ENCODE results near the gene MYH16.
"Not testable (repeated sequence)": the region's sequence is repeated elsewhere in the genome, so short reads cannot be mapped to it uniquely, and the experiment has no call there.

MYH16 gene

DNA sequence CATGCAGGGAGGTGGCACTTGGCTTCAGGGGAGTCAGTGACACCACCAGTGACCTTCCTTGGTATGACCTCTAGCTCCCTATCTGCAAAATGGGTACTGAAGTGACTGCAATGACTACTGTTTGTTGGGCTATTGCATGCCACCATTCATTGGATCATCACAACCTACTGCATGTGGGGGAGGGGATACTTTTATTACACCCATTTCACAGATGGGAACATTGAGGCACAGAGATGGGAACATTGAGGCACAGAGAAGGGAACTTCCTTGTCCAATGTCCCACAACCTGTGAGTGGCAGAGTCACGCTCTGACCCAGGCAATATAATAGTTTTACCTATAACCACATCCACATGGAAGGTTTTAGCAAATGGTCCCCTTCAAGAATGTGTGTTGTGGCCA is 12.2 kb upstream of the MYH16 start:
- DNase-seq: no peak

GRCh38 chr7:99261646-99262045 is 11.0 kb upstream of the MYH16 start:
- no peak for DNase-seq

- DNase-seq: no peak
Observed at GRCh38 chr7:99265848-99266480, 6.7 kb upstream of the MYH16 start.

DNA sequence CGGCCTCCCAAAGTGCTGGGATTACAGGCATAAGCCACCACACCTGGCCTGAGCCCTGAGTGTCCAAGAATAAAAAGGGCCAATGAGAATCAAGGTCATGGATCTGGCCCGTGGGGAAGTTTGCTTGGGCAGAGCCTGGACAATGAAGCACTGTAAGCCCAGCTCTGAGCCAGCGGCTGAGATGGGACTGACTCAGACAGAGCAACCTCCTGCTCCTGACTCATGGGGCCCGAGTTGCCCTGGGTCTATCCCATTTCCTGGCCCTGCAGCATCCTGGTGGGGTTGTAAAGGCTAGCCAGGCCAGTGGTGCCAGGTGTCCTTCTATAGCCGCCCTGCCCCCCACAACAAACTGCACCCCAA is 5.2 kb upstream of the MYH16 start:
- no peak for DNase-seq

DNA sequence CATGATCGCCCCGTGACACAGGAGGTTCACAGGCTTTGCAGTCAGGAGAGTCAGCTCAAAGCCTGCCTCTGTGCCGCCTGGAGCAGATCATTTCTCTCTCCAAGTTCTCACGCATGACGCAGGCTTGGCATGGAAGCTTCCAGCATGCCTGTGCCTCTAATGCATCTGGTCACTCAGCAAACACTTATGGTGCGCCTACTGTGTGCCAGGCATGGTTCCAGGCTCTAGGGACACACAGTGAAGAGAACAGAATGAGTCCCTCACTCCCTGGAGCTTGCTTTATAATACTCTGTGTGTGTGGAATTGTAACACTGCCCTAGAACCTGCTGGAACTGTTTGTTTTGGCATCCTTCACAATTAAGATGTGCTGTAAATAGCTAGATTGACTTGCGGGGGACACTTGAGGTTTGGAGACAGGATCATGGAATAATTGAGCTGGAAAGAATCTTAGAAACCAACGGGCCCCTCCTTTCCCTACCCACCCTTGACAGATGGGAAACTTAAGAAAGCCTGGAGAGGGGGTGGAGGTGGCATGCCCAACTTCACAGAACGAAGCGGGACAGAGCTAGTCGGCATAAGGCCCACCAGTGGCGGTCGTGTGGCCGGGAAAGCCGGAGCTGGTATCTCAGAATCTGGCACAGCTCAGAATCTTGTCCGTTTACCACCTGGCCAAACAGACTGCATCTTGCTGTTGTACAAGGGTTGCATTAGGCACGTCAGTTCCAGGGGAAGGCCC is 4.6 kb upstream of the MYH16 start:
- DNase-seq: no peak

DNA sequence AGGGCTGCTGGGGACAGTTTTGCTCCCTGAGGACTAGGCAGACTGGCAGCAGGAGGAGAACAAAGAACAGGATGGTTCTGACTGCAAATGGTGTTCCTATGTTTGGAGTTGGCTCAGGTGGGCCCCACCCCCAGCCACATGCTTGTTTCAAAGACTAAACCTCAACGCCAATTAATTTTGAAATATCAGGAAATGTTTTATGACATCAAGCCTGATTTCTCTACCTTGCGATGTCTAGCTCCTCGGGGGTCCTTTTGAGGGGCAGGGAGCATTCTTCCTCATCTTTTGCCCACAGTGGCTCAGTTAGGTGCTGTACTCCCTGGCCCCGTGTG is 4.1 kb upstream of the MYH16 start:
- no peak for DNase-seq

- DNase-seq: no peak
Observed at GRCh38 chr7:99270702-99271101, 1.9 kb upstream of the MYH16 start.

DNA sequence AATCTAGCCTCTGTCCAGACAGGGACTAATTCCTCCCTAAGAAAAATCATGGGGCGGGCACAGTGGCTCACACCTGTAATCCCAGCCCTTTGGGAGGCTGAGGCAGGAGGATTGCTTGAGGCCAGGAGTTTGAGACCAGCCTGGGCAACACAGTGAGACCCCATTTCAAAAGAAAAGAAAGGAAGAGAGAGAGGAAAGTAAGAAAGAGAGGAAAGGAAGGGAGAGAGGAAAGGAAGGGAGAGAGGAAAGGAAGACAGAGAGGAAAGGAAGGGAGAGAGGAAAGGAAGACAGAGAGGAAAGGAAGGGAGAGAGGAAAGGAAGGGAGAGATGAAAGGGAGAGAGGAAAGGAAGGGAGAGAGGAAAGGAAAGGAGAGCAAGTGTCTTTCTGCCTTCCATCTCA is 922 bp downstream of the MYH16 start:
- DNase-seq: not testable (repeated sequence)

DNA sequence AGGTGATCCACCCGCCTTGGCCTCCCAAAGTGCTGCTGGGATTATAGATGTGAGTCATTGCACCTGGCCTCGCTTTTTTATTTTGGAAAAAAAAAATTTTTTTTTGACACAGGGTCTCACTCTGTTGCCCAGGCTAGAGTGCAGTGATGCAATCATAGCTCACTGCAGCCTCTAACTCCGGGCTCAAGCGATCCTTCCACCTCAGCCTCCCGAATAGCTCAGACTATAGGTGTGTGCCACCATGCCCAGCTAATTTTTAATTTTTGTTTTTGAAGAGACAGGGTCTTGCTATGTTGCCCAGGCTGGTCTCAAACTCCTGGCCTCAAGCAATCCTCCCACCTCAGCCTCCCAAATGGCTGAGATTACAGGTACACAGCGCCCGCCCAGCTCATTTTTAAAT is 2.3 kb downstream of the MYH16 start:
- DNase-seq: not testable (repeated sequence)

DNA sequence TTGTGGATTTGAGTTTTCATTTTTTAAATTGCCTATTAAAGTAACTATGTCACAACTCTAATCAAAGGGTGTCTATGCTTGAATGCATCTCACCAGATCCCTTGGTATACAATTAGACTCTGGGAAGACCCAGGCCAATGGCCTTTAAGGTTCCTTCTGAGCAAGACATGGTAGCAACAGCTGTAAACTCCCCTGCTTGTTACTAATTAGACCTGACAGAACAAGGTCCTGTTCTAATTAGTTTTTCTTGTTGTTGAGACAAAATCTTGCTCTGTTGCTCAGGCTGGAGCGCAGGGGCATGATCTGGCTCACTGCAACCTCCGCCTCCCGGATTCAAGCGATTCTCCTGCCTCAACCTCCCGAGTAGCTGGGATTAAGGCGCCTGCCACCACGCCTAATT is 2.9 kb downstream of the MYH16 start:
- DNase-seq: no peak

- no peak for DNase-seq
Observed at GRCh38 chr7:99278180-99278579, 5.5 kb downstream of the MYH16 start.

DNA sequence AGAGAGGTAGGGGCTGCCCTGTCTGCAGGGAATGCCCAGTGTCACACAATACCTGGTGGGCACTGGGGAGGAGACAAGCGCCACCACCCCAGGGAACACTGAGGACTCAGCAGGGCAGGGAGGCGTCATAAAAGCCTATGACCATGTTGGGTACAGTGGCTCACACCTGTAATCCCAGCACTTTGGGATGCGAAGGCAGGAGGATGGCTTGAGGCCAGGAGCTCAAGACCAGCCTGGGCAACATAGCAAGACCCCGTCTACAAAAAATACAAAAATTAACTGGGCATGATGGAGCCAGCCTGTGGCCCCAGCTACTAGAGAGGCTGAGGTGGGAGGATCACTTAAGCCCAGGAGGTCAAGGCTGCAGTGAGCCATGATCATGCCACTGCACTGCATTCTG is 11.5 kb downstream of the MYH16 start:
- not testable (repeated sequence) for DNase-seq

- DNase-seq: no peak
Observed at GRCh38 chr7:99287779-99288534, 15.3 kb downstream of the MYH16 start.

DNA sequence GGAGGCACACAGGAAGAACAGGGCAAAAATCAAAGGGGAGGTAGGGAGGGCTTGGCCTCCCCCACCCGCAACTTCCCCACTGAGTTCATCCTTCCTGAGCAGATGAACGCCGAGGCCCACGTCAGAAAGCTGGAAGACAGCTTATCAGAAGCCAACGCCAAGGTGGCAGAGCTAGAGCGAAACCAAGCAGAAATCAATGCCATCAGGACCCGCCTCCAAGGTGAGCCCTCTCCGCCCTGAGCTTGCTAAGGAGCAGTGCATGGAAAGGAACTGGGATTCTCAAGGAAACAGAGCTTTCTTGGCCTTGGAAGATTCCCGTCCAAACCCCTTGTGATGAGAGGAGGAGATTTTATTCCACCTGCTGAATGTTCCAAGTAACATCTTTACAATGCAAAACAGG is 16.5 kb downstream of the MYH16 start:
- DNase-seq: no peak

- not testable (repeated sequence) for DNase-seq
Observed at GRCh38 chr7:99290148-99290547, 17.5 kb downstream of the MYH16 start.

- DNase-seq: no peak
Observed at GRCh38 chr7:99290980-99291607, 18.5 kb downstream of the MYH16 start.

GRCh38 chr7:99292127-99292526 is 19.5 kb downstream of the MYH16 start:
- DNase-seq: no peak

DNA sequence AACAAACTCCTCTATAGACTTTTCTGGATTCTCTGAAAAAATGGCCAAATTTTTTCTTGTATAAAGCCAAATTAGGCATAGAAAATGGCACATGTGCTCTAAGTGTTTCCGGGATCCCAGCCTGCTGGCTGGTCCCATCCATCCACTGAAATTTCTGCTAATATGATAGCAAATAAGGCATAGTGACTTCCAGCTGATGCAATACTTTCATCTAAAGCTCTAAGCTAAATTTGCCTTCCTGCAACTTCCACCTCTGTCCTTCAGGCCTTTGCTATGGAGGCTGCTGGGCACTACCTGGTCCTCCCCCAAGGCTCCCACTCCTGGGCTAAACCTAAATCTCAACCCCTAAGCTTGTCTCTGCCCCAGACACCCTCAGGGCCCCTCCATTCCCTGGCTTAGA is 20.5 kb downstream of the MYH16 start:
- no peak for DNase-seq

- DNase-seq: no peak
Observed at GRCh38 chr7:99293650-99294049, 21.0 kb downstream of the MYH16 start.

DNA sequence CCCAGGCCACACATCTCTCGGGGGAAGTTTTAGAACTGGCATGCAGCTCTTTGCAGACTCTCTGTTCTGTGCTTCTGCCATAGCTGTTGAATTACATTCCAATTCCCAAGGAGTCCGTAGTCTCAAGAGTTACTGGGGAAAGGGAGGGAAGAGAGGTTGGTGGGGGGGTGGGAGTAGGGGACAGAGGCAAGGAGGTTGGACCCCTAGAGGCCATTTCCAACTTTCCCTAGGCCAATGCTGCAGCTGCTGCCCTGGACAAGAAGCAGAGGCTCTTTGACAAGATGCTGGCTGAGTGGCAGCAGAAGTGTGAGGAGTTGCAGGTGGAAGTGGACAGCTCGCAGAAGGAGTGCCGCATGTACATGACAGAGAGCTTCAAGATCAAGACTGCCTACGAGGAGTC is 23.8 kb downstream of the MYH16 start:
- DNase-seq: no peak

DNA sequence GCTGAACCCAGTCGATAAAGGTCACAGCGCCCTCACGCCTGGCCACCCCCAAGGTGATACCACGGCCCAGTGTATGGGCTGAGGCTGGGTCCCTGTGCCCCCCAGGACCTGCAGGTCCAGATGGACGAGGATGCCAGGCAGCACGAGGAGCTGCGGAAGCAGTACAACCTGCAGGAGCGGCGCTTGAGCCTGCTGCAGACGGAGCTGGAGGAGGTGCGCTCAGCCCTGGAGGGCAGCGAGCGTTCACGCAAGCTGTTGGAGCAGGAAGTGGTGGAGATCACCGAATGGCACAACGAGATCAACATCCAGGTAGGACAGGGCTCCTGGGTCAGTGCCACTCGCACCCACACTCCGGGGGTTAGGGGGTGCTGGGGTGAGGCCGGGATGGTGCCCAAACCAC is 28.9 kb downstream of the MYH16 start:
- no peak for DNase-seq

DNA sequence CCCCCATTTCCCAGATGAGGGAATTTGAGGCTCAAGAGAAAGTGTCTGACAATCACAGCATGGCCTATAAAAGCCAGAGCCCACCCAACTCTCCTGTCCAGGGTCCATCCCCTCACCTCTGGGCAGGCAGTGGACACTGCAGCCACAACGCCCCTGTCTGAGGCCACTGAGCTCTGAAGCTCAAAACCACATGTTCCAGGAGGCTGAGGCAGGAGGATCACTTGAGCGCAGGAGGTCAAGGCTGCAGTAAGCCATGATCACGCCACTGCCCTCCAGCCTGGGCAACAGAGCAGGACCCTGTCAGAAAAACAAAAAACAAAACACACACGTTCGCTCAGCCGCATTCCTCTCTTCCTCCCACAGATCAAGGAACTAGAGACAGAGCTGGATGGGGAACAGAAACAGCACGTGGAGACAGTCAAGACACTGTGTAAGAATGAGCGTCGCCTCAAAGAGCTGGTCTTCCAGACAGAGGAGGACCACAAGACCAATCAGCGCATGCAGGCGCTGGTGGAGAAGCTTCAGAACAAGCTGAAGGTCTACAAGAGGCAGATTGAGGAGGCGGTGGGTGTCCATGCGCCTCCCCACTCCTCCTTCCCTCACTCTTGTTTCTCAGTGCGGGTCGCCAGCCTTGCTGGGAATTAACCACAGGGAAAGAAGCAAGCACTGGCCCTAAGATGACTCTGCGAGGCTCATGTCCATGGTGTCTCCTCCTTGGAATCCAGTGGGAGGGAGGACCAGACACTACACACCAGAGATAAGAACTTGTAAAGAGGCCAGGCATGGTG is 33.0 kb downstream of the MYH16 start:
- DNase-seq: no peak

DNA sequence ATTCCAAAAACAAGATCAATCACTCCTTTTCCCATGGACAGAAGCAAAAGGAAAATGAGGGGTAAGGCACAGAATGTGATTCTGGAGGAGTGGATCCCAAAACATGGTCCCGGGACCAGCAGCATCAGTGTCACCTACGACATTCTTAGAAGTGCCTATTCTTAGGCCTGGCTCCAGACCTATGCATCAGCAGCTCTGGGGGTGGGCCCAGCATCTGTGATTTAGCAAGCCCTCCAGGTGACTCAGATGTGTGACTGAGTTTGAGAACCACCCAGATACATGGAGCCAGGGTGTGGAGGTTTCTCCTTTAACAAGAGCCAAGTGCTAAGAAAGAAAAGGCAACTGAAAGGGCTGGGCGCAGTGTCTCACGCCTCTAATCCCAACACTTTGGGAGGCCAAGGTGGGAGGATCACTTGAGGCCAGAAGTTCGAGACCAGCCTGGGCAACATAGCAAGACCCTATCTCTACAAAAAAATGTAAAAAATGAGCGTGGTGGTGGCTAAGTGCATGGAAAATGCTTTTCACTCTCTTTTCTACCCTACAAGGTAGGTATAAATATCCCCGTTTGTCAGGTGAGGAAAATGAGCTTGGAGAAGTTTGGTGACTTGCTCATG is 35.9 kb downstream of the MYH16 start:
- no peak for DNase-seq
